Psoas muscle (tissue), 8 donors: Measurements from ENCODE around the gene PCK1. TPM values are rescaled to one million over a fixed set of nuclear protein-coding genes. Genes with fewer than 3 reads are reported as not detected.

Source experiments
- ATAC-seq, 4 donors: fragments of 200-7000 bp; cut with Tn5 transposase; one replicate each; pipeline ENCODE4 v1.9.1; 2020; ENCODE audit warnings: moderate library complexity in 3 of 4, mild to moderate bottlenecking in 2 of 4
- DNase-seq, 2 donors: peaks; one replicate each; pipeline ENCODE4 v3.0.0-alpha.2; 2020
- H3K27ac ChIP-seq: fragments of 200-600 bp; one replicate; pipeline ENCODE4 v1.8.0; 2022
- H3K27me3 ChIP-seq, 3 donors: fragments of 200-600 bp in 1 of 3; one replicate each; pipeline versions ENCODE4 v1.6.1 to v1.8.0; 2013 to 2022; ENCODE audit warnings: low read length in 2 of 3, mild to moderate bottlenecking in 2 of 3, moderate library complexity in 1 of 3; ENCODE audit not compliant: insufficient read depth in 3 of 3
- H3K36me3 ChIP-seq, 2 donors: fragments of 200-600 bp in 1 of 2; one replicate each; pipeline versions ENCODE4 v1.6.1 to v1.8.0; 2013 to 2022; ENCODE audit warnings: low read depth in 1 of 2, mild to moderate bottlenecking in 1 of 2, moderate library complexity in 1 of 2; ENCODE audit not compliant: insufficient read depth in 1 of 2
- H3K4me1 ChIP-seq: fragments of 200-600 bp; one replicate; pipeline ENCODE4 v1.8.0; 2022
- H3K4me3 ChIP-seq: fragments of 200-600 bp; one replicate; pipeline ENCODE4 v1.8.0; 2022; ENCODE audit warnings: mild to moderate bottlenecking
- H3K9me3 ChIP-seq: fragments of 200-600 bp; one replicate; pipeline ENCODE4 v1.8.0; 2022
- CTCF ChIP-seq: fragments of 200-600 bp; IDR thresholded peaks from one replicate; pipeline ENCODE4 v1.8.0; 2022; ENCODE audit warnings: antibody characterized with exemption
- WGBS, 3 donors: extraction: QIAGEN DNeasy Blood & Tissue Kit; methylation state at CpG; one replicate each; pipeline versions ENCODE4 v1.1.6 to v1.1.7; 2013; 5-methylcytosine and 5-hydroxymethylcytosine counted together
- intact Hi-C, 2 donors: fragments of 100-400 bp; cut with DNase I; formaldehyde crosslinking; loops; one replicate each; pipeline versions ENCODE4 v1.11.0 to v1.14.2; 2022
- polyA plus RNA-seq, 3 donors: library from polyadenylated mRNA; stranded (reverse); fragments of 200-250 nt; gene quantifications; one replicate each; pipeline ENCODE4 v1.2.3, GENCODE V29; 2013
- total RNA-seq, 4 donors: library from RNA; stranded (reverse); fragmentation: NEBNext Ultra II Directional in 2 of 4; extraction: Animal tissue kit (Norgen Biotek cat#: 25700) in 2 of 4; gene quantifications; one replicate each; pipeline versions ENCODE4 v1.2.1 to v1.2.4, GENCODE V29; 2021 to 2023
- donor health status: healthy with polysubstance abuse.
- donor health status: DM: no; HTN: no; CAD: no; lungs with moderate emphysema.
- donor health status: Bipolar disorder and iron deficiency.
- donor health status: healthy.
- donor health status: DM: yes; HTN: yes; CAD: no.
- donor health status: DM: no; HTN: no; CAD: no.
- donor health status: DM: no; HTN: no; CAD: no.
- donor health status: DM: yes; HTN: yes; CAD: no.

Gene PCK1
- total and polyA plus RNA-seq, 7 donors: 0.24 to 0.81 (median 0.41) TPM

GRCh38 chr20:57582432-57583288 is 21.8 kb downstream of the PCK1 start:
- no peaks in the 10 kb centered on the region for H3K9me3 ChIP-seq
- DNase-seq (no peak), ATAC-seq (no peak)
- TF ChIP-seq CTCF: peak; percentile 29
- peak overlapping the region; percentile 61 for H3K27ac ChIP-seq
- intact Hi-C loops: no loop called here
- no peak overlapping the region for H3K4me3 ChIP-seq
- no peaks in the 10 kb centered on the region for H3K36me3 ChIP-seq
- no peaks in the 10 kb centered on the region for H3K4me1 ChIP-seq
- WGBS, 3 donors: 37 to 40% (median 40%) methylated on average over 21 of the region's 21 CpGs
- H3K27me3 ChIP-seq: peaks cover 0 to 63% (median 7%) of the 10 kb centered on the region in 3 donors

GRCh38 chr20:57583289-57584257 is 22.7 kb downstream of the PCK1 start:
- Histone ChIP-seq H3K9me3 (no peaks in the 10 kb centered on the region), H3K27me3 (peaks cover 0 to 55% (median 7%) of the 10 kb centered on the region in 3 donors), H3K4me3 (no peak overlapping the region), H3K4me1 (no peaks in the 10 kb centered on the region), H3K36me3 (no peaks in the 10 kb centered on the region), H3K27ac (peak overlapping the region; percentile 36)
- intact Hi-C loops: no loop called here
- 87 to 89% (median 88%) methylated on average over 18 of the region's 18 CpGs for WGBS, 3 donors
- DNase-seq (no peak), ATAC-seq (no peak)
- TF ChIP-seq CTCF: no peak

GRCh38 chr20:57584768-57585461 is 24.0 kb downstream of the PCK1 start:
- DNase-seq (no peak), ATAC-seq (peak in 1 of 4 donors; percentile 61)
- Histone ChIP-seq H3K4me3 (no peak overlapping the region), H3K4me1 (no peaks in the 10 kb centered on the region), H3K36me3 (no peaks in the 10 kb centered on the region), H3K27me3 (peaks cover 0 to 44% (median 3%) of the 10 kb centered on the region in 3 donors), H3K9me3 (no peaks in the 10 kb centered on the region), H3K27ac (no peak overlapping the region)
- no peak for TF ChIP-seq CTCF
- intact Hi-C loops: no loop called here
- 40 to 52% (median 48%) methylated on average over 7 to 8 of the region's 8 CpGs for WGBS, 3 donors

- H3K4me3 ChIP-seq: no peak overlapping the region
- no peak overlapping the region for H3K27ac ChIP-seq
- intact Hi-C loops: no loop called here
- no peaks in the 10 kb centered on the region for H3K4me1 ChIP-seq
- ATAC-seq: no peak
- 55 to 66% (median 60%) methylated on average over 17 of the region's 17 CpGs for WGBS, 3 donors
- no peaks in the 10 kb centered on the region for H3K9me3 ChIP-seq
- TF ChIP-seq CTCF: no peak
- DNase-seq: no peak
- no peaks in the 10 kb centered on the region for H3K36me3 ChIP-seq
- peaks cover 0 to 38% (median 3%) of the 10 kb centered on the region in 3 donors for H3K27me3 ChIP-seq
Observed at GRCh38 chr20:57585466-57586213, 24.7 kb downstream of the PCK1 start.
